SHP77 (cell line): ENCODE data around the gene MDH1B.
A peak's percentile ranks its signal among the peaks of the same experiment; 100 is the strongest.

Source experiments
- DNase-seq, 2 experiments: peaks; one replicate each; lab custom pipeline; 2025; lab: John Stamatoyannopoulos, UW

Gene MDH1B

DNA sequence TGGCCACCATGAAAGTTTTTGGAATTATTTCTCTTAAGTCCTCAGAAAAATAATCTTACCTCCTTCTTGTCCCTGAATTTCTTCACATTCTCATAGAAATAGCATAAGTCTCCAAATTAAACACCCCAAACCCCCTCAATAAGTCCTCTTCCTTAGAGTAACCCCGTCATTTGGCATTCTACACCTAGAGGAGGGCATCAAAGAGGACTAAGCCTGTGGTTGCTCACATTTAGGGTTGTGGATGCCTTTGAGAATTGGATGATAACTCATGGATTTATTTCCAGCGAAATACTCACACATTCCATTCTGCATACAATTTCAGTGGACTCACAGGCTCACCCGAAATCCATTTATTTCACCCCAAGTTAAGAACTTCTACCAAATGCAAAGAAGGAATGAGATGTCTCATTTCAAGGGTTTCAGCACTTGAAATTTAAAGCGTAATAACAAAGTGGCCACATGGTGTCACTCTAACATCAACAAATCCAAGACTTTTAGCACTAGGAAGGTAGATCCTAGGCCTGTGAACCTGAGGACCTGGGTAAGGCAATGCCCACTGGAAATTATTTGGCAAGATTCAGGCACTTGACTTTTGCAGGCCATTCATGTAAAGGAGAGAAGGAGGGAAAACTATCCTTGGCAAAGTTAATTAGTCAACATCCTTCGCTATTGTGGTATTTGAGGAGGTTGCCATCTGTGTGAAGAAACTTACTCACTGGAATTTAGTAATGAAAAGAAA is 71.6 kb downstream of the MDH1B start:
- DNase-seq = peak; percentile 52 to 54

- DNase-seq = no peak
These were observed 72.2 kb downstream of the MDH1B start for GRCh38 chr2:206692971-206693370.

- DNase-seq = no peak
These were observed 76.1 kb downstream of the MDH1B start for GRCh38 chr2:206688990-206689389.

DNA sequence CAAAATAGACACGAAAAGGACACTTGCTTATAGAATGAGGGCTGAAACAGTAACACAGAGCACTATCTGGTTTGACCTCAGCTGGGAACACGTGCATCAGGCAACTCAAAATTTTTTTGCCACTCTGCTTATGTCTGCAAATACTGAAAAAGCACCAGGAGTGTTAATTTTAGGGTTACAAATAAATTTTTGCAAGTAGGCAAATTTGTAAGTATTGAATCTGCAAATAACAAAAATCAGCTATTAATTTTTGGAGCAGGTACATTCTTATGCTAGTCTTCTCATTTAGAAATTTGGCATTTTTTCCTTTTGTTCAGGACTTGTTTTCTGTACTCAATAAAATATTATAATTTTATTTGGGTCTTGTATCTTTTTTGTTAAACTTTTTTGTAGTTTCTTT is 76.7 kb downstream of the MDH1B start:
- no peak for DNase-seq
